IMR-90 (cell line): ENCODE data around the gene THNSL1. TPM values are rescaled to one million over a fixed set of nuclear protein-coding genes. Genes with fewer than 3 reads are reported as not detected.

ENCODE experiments used
- ATAC-seq: fragments of 200-7000 bp; cut with Tn5 transposase; 2 replicates; pipeline ENCODE4 v1.9.1; 2020; ENCODE audit warnings: low read depth, mild to moderate bottlenecking, moderate library complexity
- BruUV-seq: library from RNA; stranded (reverse); fragments of 400-500 nt; replicated peaks from 2 replicates; lab custom pipeline; 2021; lab: Mats Ljungman, UMichigan
- CTCF ChIA-PET: fragments of 300-600 bp; formaldehyde crosslinking; extraction: SDS; loops from one replicate; lab custom pipeline; 2021; ENCODE audit warnings: antibody characterized with exemption; lab: Yijun Ruan, JAX
- POLR2A ChIA-PET: fragments of 300-600 bp; sonication (Branson Sonifier 250); formaldehyde crosslinking; loops from one replicate; lab custom pipeline; 2022; ENCODE audit warnings: antibody characterized with exemption; ENCODE audit not compliant: unreplicated experiment; lab: Charles Lee
- DNase-seq: peaks from one replicate; pipeline ENCODE4 v3.0.0; 2013
- H2AFZ ChIP-seq: replicated peaks from 2 replicates; pipeline ENCODE3; 2013; ENCODE audit warnings: low read length, mild to moderate bottlenecking; ENCODE audit not compliant: poor library complexity
- H2AK5ac ChIP-seq: 2 replicates; pipeline ENCODE4 v1.6.1; 2013; ENCODE audit warnings: low read depth, low read length, inconsistent platforms
- H2AK9ac ChIP-seq: replicated peaks from 2 replicates; pipeline ENCODE3; 2013; ENCODE audit warnings: mild to moderate bottlenecking, low read depth, low read length, moderate library complexity; ENCODE audit not compliant: poor library complexity
- H2BK120ac ChIP-seq: 2 replicates; pipeline ENCODE4 v1.6.1; 2013; ENCODE audit warnings: low read depth, low read length, inconsistent platforms
- H2BK15ac ChIP-seq: 3 replicates; pipeline ENCODE4 v1.6.1; 2013; ENCODE audit warnings: low read depth, low read length, inconsistent platforms
- H2BK20ac ChIP-seq: 2 replicates; pipeline ENCODE4 v1.6.1; 2013; ENCODE audit warnings: low read depth, mild to moderate bottlenecking, inconsistent platforms, low read length, moderate library complexity
- H2BK5ac ChIP-seq: 2 replicates; pipeline ENCODE4 v1.6.1; 2013; ENCODE audit warnings: mild to moderate bottlenecking, low read depth, low read length, inconsistent platforms; ENCODE audit not compliant: poor library complexity, severe bottlenecking
- H3K14ac ChIP-seq: replicated peaks from 2 replicates; pipeline ENCODE4 v1.6.1; 2013; ENCODE audit warnings: low read depth, low read length, inconsistent platforms
- H3K18ac ChIP-seq: 2 replicates; pipeline ENCODE4 v1.6.1; 2013; ENCODE audit warnings: low read depth, low read length, control low read depth
- H3K23ac ChIP-seq: 2 replicates; pipeline ENCODE4 v1.6.1; 2013; ENCODE audit warnings: low read depth, low read length, inconsistent platforms
- H3K27ac ChIP-seq: 2 replicates; pipeline ENCODE4 v1.5.1; 2013; ENCODE audit warnings: mild to moderate bottlenecking, control low read depth, low read length; ENCODE audit not compliant: insufficient read depth
- H3K27me3 ChIP-seq: 2 replicates; pipeline ENCODE4 v1.6.1; 2013; ENCODE audit warnings: low read length; ENCODE audit not compliant: control insufficient read depth, insufficient read depth
- H3K36me3 ChIP-seq: 2 replicates; pipeline ENCODE4 v1.6.1; 2013; ENCODE audit warnings: low read length, mixed read lengths; ENCODE audit not compliant: control insufficient read depth, insufficient read depth
- H3K4ac ChIP-seq: 2 replicates; pipeline ENCODE4 v1.6.1; 2013; ENCODE audit warnings: low read depth, low read length, inconsistent platforms
- H3K4me1 ChIP-seq: 2 replicates; pipeline ENCODE4 v1.6.1; 2013; ENCODE audit warnings: low read length, mixed read lengths; ENCODE audit not compliant: control insufficient read depth, insufficient read depth
- H3K4me2 ChIP-seq: 2 replicates; pipeline ENCODE4 v1.6.1; 2013; ENCODE audit warnings: low read depth, mild to moderate bottlenecking, control low read depth, low read length, moderate library complexity
- H3K4me3 ChIP-seq: 2 replicates; pipeline ENCODE4 v1.5.1; 2013; ENCODE audit warnings: low read depth, mild to moderate bottlenecking, control low read depth, low read length, moderate library complexity; ENCODE audit not compliant: insufficient read depth
- H3K56ac ChIP-seq: 2 replicates; pipeline ENCODE4 v1.6.1; 2013; ENCODE audit warnings: low read length, inconsistent platforms; ENCODE audit not compliant: insufficient read depth; ENCODE audit errors: extremely low read depth
- H3K79me1 ChIP-seq, 2 experiments: 2 replicates each; pipeline ENCODE4 v1.6.1; 2013; ENCODE audit warnings: low read length in 2 of 2, inconsistent platforms in 1 of 2, low read depth in 1 of 2
- H3K9ac ChIP-seq: 2 replicates; pipeline ENCODE4 v1.6.1; 2013; ENCODE audit warnings: low read depth, low read length, control low read depth
- H3K9me1 ChIP-seq: 2 replicates; pipeline ENCODE4 v1.6.1; 2013; ENCODE audit warnings: low read length, inconsistent platforms; ENCODE audit not compliant: insufficient read depth
- H3K9me3 ChIP-seq: 2 replicates; pipeline ENCODE4 v1.6.1; 2013; ENCODE audit warnings: low read length; ENCODE audit not compliant: control insufficient read depth, insufficient read depth
- H4K20me1 ChIP-seq: 2 replicates; pipeline ENCODE4 v1.6.1; 2013; ENCODE audit warnings: low read length, inconsistent platforms; ENCODE audit not compliant: insufficient read depth
- H4K5ac ChIP-seq: 2 replicates; pipeline ENCODE4 v1.6.1; 2013; ENCODE audit warnings: mild to moderate bottlenecking, low read depth, low read length, control low read depth
- H4K8ac ChIP-seq, 2 experiments: 2 replicates each; pipeline ENCODE4 v1.6.1; 2013; ENCODE audit warnings: low read depth in 2 of 2, low read length in 2 of 2, control low read depth in 1 of 2, inconsistent platforms in 1 of 2
- H4K91ac ChIP-seq: 2 replicates; pipeline ENCODE4 v1.6.1; 2013; ENCODE audit warnings: low read depth, low read length, inconsistent platforms; ENCODE audit not compliant: insufficient read depth
- BHLHE40 ChIP-seq: fragments of 150-350 bp; IDR thresholded peaks from 2 replicates; pipeline ENCODE4 v1.6.1; 2016; ENCODE audit warnings: mild to moderate bottlenecking, low read depth, low read length
- CEBPB ChIP-seq: IDR thresholded peaks from 2 replicates; pipeline ENCODE4 v1.6.1; 2012; ENCODE audit warnings: low read depth, low read length, improper control_type of control experiment
- RAD21 ChIP-seq: IDR thresholded peaks from 2 replicates; pipeline ENCODE4 v1.6.1; 2012; ENCODE audit warnings: low read length, improper control_type of control experiment
- WGBS, 2 experiments: methylation state at CpG; one replicate each; pipeline versions ENCODE4 v1.1.5 to v1.1.7; 2013; ENCODE audit warnings: missing lambda C conversion rate in 2 of 2; ENCODE audit not compliant: insufficient read length in 1 of 2; ENCODE audit errors: extremely low coverage in 2 of 2; 5-methylcytosine and 5-hydroxymethylcytosine counted together
- dilution Hi-C: fragments of 300-500 bp; cut with HindIII; formaldehyde crosslinking; loops from one replicate; pipeline ENCODE4 v1.14.3; 2018; ENCODE audit warnings: low sequenced_read_pairs; ENCODE audit not compliant: unreplicated experiment
- in situ Hi-C: fragments of 300-500 bp; cut with MboI; formaldehyde crosslinking; loops from 3 replicates; pipeline ENCODE4 v1.14.3; 2019; ENCODE audit warnings: low sequenced_read_pairs, inconsistent platforms, mixed read lengths
- intact Hi-C: fragments of 100-400 bp; cut with micrococcal nuclease; formaldehyde crosslinking; loops from 2 replicates; pipeline ENCODE4 v1.10.0; 2022
- polyA plus RNA-seq, 3 experiments: library from polyadenylated mRNA; depleted of rRNA; stranded (reverse); fragments of >200 nt; gene quantifications; 2 replicates each; pipeline ENCODE4 v1.2.3, GENCODE V29; 2012; ENCODE audit warnings: low replicate concordance in 1 of 3
- total RNA-seq: library from RNA; depleted of rRNA; stranded (reverse); fragments of >200 nt; gene quantifications from 2 replicates; pipeline ENCODE4 v1.2.3, GENCODE V29; 2012
- TF ChIP-seq, protein P1 (sequence below): conservative IDR thresholded peaks from 2 replicates; pipeline ENCODE4 v1.5.1; 2012; ENCODE audit warnings: mild to moderate bottlenecking, low read depth, low read length, improper control_type of control experiment

Gene THNSL1
- total and polyA plus RNA-seq, 2 of the 4 experiments (the other 2 are of a cell fraction), result 1.3 to 2.0 TPM

DNA sequence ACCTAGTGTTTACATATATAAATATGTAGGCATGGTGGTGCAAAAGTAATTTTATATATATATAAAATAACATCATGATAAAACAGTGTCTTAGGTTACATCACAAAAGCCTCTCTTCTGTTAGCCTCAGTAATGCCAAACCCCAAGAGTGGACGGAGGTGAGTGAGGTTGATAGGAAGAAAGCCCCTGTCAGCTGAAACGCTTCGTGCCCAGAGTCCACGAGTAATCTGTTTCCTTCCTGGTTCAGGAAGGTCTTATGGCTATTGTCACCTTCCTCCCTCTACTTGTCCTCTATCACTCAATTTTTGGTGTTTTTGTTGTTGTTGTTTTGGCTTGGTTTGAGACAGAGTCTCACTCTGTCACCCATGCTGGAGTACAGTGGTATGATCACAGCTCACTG is 41.5 kb downstream of the THNSL1 start:
- H4K8ac ChIP-seq, result no peak overlapping the region
- no TSS peak for BruUV-seq
- in situ Hi-C loops (no loop called here), dilution Hi-C loops (no loop called here), intact Hi-C loops (no loop called here)
- H4K91ac ChIP-seq, result no peak overlapping the region
- H3K9ac ChIP-seq, result no peak overlapping the region
- no peak overlapping the region for H3K4me3 ChIP-seq
- H2AK9ac ChIP-seq, result no peak overlapping the region
- DNase-seq (no peak), ATAC-seq (no peak)
- no CpG with 5 or more reads among the region's 4 CpGs for whole genome bisulfite sequencing, 2 experiments
- peaks cover 5% of the 10 kb centered on the region; the same call in 1 of the 2 replicates for H3K4me1 ChIP-seq
- H3K23ac ChIP-seq, result no peak overlapping the region
- H3K14ac ChIP-seq, result no peak overlapping the region
- no peak overlapping the region for H2BK5ac ChIP-seq
- no peak overlapping the region for H2AK5ac ChIP-seq
- no peaks in the 10 kb centered on the region for H3K79me1 ChIP-seq
- H3K9me1 ChIP-seq, result 0 out of 2 replicates have a peak, but pooled peaks cover 3% of the 10 kb centered on the region
- no peaks in the 10 kb centered on the region for H3K36me3 ChIP-seq
- H4K5ac ChIP-seq, result no peak overlapping the region
- no peak overlapping the region for H3K4me2 ChIP-seq
- H2BK120ac ChIP-seq, result no peak overlapping the region
- ChIA-PET CTCF (no interaction called here), POLR2A (no interaction called here)
- no peaks in the 10 kb centered on the region for H3K9me3 ChIP-seq
- peaks cover 2% of the 10 kb centered on the region; the same call in 1 of the 2 replicates for H3K27me3 ChIP-seq
- TF ChIP-seq, protein P1, sequence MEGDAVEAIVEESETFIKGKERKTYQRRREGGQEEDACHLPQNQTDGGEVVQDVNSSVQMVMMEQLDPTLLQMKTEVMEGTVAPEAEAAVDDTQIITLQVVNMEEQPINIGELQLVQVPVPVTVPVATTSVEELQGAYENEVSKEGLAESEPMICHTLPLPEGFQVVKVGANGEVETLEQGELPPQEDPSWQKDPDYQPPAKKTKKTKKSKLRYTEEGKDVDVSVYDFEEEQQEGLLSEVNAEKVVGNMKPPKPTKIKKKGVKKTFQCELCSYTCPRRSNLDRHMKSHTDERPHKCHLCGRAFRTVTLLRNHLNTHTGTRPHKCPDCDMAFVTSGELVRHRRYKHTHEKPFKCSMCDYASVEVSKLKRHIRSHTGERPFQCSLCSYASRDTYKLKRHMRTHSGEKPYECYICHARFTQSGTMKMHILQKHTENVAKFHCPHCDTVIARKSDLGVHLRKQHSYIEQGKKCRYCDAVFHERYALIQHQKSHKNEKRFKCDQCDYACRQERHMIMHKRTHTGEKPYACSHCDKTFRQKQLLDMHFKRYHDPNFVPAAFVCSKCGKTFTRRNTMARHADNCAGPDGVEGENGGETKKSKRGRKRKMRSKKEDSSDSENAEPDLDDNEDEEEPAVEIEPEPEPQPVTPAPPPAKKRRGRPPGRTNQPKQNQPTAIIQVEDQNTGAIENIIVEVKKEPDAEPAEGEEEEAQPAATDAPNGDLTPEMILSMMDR, result no peak
- TF ChIP-seq RAD21 (no peak), CEBPB (no peak), BHLHE40 (no peak)
- H3K18ac ChIP-seq, result no peak overlapping the region
- H2BK20ac ChIP-seq, result no peak overlapping the region
- H3K27ac ChIP-seq, result no peak overlapping the region
- H2BK15ac ChIP-seq, result no peak overlapping the region
- no peak overlapping the region for H3K4ac ChIP-seq
- H4K20me1 ChIP-seq, result no peaks in the 10 kb centered on the region
- H2AFZ ChIP-seq, result no peak overlapping the region
- H3K56ac ChIP-seq, result no peak overlapping the region
